ENCODE results near the gene DISP2.

DNA sequence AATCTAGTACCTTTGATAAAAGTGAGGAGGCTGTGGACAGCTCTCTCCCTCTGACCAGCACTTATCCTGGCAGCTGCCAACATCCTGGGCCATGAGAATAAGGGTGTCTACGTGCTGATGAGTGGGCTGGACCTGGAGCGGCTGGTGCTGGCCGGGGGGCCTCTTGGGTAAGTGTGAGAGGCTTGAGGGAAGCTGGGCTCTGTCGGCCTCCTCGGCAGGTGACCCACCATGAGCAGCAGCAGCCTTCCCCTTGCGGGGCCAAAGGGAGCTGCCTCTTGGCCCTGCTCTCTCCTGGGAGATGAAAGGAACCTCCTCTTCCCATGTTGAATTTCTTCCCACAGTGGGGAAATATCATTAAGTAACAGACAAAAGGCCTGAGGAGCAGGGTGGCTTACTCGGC is 56.8 kb downstream of the DISP2 start:
- no peak for TF ChIP-seq CTCF (IDR thresholded peaks at IDR 0.05)
- no peak for TF ChIP-seq POLR2A (IDR thresholded peaks at IDR 0.05)
- no peak for TF ChIP-seq POLR2AphosphoS5 (IDR thresholded peaks at IDR 0.05)

Data from breast epithelium (tissue), 3 donors.